ENCODE measurements around the gene PTPRM.

The PTPRM gene

DNA sequence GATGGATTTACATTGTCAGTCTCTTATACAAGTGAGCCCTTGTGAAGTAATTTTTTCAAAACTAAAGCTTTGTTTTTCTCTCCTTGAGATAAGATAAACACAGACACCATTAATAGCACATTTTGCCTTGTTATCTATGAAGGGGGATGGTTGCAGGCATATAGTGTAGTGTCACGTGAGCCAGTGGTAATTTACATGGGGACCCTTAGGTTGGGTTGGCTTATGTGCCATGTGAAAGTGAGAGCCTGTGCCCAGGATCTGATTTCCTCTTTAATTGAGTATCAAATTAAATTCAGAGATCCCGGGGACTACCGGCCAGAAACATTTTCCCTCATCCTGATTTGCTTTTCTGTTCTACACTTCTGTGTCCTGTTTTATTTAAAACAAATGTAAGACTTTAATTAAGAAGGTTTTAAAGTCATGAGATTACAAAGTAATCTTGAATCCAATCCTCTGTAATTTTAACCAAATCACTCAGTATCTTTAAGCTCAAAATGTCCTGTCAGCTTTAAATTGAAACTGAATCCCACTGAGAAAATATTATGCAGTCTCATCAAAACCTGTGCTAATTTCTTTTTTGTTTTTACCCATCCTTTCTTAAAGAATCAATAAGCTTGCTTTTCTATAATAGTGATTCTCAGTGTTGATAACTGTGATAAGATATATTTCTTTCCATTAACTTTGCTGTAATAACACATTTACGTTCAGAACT lies 63.8 kb downstream of the PTPRM start:
- no peak for DNase-seq

DNA sequence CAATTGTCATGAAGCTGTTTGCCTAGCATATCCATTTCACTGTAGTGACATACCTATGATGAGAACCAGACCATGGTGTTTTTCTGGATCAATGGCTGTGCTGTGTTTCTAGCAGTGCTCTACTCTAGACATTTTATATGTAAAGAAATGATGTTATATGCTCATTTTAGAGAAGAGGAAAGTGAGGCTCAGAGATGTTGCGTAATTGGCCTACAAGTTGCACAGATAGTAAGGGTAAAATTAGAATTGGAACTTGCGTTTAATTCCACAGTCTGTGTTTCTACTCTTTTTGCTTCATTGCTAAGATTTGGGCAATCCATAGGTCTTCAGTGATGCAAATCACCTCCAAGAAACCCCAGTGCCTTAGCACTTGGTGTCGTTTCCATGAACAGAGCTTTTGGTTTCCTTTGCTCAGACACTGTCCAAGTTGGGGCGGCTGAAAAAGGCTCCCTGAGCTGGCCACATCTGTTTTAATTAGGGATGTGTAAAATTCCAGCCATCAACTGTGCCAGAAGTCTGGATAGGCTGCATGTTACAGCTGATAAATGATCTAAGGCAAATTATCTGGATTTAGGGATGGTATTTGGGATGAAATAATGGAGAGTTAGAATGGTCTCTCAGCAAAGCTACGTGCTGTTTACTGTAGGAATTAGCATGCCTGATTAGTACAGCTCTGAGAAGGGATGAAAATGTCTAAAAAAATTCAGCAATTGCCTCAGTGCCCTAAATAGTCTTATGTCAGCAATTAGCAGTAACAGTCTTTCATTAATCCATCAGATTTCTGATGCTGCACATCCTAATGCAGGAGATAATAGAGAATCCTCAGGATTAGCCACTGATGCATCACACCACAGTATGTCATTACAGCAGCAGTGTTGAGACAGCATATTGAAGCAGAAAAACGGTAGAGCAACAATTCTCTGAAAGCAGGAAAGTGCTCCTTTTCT lies 65.3 kb downstream of the PTPRM start:
- DNase-seq: no peak

GRCh38 chr18:7633171-7633570 lies 66.1 kb downstream of the PTPRM start:
- no peak for DNase-seq

DNA sequence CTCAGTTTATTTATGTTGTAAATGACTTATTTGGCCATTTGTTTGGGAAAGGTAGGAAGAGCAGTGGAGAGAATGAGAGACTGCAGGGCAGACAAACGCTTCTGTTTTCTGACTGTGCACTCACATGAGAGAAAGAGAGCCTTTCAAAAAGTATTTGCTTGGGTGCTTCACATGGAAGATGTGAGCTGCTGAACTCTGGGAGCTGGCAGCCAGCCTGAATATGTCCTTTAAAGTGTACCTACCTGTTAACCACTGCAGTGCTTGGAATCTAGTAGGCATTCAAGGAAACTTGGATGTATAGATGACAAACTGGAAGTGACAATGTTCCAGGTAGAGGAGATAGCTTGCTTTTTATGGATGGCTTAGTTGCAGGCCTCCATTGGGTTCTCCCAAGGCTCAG lies 68.8 kb downstream of the PTPRM start:
- DNase-seq: no peak

DNA sequence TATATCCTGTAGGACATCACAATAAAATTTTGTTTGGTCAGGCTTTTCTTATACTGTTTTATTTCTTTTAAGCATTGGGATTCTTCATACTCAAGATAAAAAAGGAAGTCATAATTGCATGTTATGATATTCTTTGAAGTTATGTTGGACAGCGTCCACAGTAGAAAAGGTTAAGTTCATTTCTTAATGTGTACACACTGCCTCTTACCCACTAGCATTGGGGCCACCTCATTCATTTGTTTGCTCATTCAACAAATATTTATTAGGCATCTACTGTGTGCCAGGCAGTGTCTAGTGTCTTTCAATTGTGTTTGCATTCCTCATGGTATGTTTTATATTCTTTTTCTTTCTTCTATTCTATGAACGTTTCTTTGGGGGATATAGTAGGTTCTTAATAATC lies 70.2 kb downstream of the PTPRM start:
- DNase-seq: no peak

GRCh38 chr18:7638321-7638720 lies 71.2 kb downstream of the PTPRM start:
- DNase-seq: no peak

DNA sequence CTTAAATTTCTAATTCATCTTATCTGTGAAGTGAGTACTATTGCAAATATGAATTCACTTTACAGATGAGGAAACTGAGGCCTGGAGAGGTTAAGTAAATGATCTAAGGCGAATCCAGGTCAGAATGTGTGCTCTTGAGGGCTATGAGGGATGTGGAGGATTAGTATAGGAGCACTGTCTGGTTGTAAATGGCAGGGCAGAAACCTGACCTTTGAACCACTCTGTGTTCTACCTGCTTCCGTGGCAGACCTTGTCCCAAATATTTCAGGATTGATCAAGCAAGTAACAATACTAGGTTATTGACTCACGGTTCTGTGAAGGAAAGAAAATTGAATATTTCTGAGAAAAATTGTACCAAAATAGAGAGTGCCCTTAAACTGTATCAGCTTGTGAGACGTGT lies 74.7 kb downstream of the PTPRM start:
- DNase-seq: no peak

DNA sequence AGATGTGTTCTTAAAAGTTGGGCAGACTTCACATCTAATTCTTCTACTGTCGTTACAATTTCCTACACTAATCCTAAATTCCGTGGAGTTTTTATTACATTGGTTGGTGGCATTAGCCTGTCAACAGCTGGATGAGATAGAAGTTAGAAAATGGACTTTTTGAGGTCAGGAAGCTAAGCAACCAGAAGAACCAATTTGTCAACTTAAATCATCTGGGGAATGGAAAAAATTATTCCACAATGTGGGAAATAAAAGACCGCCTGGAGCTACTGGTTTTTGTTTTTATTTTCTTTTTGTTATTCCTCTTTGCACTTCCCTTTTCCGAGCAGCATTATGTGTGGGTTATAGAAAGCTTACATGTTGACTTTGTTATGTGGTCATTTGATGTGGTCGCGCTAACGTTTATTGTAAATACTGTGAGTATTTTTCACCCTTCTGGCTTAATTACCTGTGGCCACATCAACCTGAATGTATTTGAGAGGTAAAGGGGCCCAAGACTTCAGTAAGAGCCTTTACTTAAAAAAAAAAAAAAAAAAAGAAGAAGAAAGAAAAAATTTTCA lies 75.3 kb downstream of the PTPRM start:
- no peak for DNase-seq

- DNase-seq: no peak
Observed at GRCh38 chr18:7645756-7646155, 78.6 kb downstream of the PTPRM start.

DNA sequence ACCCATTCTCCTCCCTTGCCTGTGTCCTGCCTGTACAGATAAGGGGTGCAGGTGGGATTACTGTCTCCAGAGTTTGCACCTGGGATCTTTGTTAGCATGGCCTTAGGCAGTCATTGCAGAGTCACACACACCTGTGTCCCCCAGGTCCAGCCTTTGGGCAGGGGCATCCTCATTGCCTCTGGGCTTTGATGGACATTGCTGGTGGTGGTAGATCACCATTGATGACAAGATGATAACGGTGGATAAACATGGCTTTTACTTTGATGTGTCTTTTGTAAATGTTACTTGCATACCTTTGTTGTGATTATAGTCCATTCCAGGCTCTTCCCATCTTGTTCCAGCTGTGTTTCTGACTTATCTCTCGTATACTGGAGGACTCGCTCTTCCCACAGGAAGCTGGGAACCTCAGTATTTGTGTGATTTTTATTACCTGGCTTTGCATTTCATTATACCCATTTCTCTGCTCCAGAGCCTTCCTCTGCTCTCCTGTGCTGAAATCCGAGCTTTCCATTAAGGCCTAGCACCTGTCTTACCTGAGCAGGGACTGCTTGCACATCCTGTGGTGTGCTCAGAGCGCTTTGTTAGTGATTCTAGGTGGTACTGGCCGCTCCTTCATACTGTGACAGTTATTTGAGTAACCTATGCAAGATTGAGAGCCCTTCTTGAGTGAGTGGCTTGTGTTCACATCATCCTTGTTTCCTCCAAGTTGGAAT lies 79.2 kb downstream of the PTPRM start:
- DNase-seq: no peak

DNA sequence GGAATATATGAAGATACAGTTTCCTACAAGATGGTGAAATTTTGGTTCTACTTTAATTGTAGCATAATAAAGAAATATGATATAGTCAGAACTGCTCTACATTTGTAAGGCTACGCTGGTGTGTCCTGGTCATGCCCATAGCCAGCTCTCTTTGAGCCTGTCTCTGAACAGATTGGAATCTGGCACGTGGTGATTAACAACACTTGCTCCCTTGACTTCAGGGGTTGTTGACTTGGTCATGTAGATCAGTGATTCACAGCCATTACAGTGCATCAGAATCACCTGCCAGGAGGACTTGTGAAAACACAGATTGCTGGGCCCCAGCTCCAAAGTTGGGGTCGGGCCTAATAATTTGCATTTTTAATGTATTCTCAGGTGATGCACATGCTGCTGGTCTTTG lies 80.4 kb downstream of the PTPRM start:
- no peak for DNase-seq

DNA sequence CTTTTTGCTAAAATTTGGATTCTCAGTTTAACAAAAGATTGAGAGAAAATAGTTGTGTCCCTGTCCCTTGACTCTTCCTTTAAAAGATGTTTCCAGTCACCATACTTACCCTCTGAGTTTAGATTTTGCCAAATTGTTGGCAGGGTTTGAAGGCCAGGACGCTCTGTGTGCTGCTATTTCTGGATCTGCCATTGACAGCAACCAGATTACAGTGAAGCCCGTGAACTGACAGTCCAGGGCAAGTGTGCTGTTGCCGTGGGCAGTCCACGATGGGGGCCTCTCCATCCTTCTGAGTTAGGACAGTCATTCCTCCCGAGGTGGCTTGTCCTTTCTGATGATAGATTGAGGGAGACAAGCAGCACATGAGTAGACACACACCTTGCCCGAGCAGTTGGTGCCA lies 89.9 kb downstream of the PTPRM start:
- no peak for DNase-seq

DNA sequence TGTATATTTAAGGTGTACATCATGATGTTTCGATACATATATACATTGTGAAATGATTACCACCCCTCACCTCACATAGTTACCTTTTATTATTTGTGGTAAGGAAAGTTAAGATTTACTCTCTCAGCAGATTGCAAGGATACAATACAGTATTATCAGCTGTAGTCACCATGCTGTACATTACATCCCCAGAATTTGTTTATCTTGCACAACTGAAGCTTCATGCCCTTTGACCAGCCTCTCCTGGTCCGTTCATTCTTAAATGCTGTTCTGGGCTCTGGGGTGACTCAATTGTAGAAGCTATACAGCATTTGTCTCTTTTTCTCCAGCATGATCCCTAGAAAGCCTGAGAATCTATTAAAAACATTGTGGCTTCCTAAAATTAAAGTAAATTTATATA lies 90.8 kb downstream of the PTPRM start:
- DNase-seq: no peak

- no peak for DNase-seq
Observed at GRCh38 chr18:7658701-7659100, 91.6 kb downstream of the PTPRM start.

- no peak for DNase-seq
Observed at GRCh38 chr18:7661207-7661606, 94.1 kb downstream of the PTPRM start.

DNA sequence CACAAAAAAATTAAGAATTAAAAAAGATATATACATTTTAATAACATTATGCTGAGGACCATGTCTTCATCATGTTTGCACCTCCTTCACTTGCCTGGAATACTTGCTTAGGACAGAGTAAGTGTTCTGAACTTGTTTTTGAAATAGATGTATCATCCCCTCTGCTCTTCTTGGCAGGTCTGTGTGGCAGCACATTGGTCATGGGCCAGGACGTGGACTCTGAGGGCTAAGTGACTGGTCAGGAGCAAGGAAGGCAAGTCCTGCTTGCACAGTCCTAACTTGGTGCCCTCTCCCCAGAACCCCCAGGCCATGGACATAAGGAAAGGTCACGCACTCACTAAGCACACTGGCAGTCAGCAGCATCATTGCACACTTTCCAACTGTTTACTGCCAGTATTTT lies 95.8 kb downstream of the PTPRM start:
- no peak for DNase-seq

DNA sequence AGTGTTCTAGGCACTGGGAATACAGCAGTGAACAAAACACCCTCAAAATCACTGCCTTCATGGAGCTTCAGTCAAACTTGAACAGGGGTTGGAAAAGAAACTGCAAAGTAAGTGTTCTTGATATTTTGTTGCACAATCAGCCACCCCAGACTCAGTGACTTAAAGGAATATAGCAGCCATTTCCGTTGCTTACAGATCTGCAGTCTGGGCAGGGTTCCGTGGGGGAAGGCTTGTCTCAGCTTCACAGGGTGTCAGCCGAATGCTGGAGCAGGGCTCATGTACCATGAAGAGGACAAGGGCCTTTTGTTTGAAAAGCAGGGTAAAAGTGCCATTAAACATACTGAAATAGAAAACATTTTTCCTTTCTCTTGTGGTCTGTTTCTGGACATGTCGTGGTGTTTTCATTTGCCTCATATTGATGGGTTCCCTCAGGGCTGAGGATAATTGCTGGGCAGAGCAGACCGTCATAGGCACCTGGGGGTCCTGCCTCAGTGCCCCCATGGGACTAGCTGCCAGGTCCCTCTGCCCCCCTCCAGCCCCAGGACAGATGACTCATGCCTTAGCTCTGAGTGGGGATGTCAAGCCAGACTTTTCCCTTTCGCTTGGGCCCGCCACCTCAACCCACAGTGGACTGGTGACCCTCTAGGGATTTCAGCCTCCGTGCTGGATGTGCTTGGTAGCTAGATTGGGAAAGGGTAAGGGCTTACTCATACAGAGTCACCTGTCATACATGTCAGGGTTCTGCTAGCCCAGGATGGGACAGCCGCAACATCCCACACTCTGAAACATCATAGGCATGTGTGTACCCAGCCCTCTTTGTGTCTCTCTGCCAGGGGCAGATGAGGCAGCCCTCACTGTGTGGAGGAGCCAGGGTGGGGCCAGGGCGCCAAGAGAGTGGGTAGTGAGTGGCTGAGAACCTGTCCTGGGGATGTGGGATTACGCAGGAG lies 96.5 kb downstream of the PTPRM start:
- no peak for DNase-seq

DNA sequence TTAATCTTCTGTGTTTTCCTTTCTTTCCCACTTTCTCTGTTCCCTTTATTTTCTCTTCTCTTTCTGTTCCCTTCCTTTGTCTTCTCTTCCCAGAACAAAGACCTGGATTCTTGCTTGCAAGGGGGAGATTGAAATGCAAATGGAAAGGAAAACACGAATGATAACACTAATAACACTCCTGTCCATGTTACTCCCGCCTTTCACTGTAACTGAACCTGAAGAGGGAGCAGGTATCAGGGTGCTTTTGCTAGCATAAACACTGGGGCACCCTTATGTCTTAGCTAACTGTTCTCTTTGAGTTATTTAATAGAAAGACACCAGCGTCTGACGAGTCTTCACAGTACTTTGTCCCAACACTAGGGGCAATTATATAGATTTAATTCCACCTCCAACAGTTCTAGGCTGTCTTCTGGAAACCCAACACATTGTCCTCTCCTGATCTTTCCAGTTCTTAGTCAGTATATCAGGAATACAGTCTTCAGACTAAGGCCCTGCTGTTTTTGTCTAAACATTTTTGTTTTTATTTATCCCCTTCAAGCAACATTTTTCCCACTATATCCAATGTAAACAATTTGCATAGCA lies 99.2 kb downstream of the PTPRM start:
- no peak for DNase-seq

GRCh38 chr18:7668392-7668791 lies 101.3 kb downstream of the PTPRM start:
- no peak for DNase-seq

DNA sequence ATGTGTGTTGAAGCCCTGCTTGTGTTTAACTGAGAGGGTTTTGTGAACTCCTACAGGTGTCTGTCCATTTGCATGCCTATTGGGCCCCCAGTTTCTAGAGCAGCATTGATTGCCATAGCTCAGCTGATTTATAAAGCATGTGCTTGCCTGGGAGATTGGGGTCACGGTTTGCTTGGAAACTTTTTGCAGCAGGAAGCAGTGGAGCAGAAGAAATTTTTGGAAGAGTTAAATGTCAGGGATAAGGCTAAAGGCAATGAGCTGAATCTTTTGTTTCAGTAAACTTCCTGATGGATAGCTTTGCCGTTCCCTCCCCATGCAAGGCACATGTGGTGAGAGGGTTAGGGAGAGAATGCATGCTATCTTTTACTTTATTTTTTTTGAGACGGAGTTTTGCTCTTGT lies 102.2 kb downstream of the PTPRM start:
- DNase-seq: no peak

DNA sequence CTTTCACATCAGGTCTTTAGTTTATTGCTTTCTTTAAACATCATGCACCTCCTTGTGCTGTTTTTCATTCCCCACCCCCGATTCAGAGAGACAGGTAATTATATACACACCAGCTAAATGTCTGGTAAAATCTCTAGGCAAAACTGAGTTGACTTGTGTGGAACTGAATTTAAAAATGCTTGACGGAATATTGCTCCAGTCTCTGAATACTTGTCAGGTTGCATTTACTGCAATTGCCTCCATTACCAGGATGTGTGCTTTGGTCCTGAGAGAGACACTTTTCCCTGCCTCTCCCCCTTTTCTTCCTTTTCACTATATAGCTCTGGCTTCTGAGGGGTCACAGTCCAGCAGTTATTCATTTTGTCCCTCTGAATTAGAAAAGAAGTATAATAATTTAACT lies 104.0 kb downstream of the PTPRM start:
- no peak for DNase-seq

Measured in stimulated activated CD8-positive, alpha-beta memory T cell treated with anti-CD3 and anti-CD28 coated beads, Interleukin-4, amount 100 ng/mL, for 48 hours (primary cell).